ENCODE results near the gene CAPSL.

GRCh38 chr5:35881758-35882157, 56.7 kb downstream of the CAPSL start:
- TF ChIP-seq POLR2A (IDR thresholded peaks at IDR 0.05) (no peak), CTCF (IDR thresholded peaks at IDR 0.05) (no peak)

Data from esophagus squamous epithelium (tissue), 4 donors.